Stimulated activated naive CD8-positive, alpha-beta T cell treated with anti-CD3 and anti-CD28 coated beads, Interleukin-15, Interleukin-2, amounts not matched to agents 100 ng/mL and 50 ng/mL, for 24 hours (primary cell): Measurements from ENCODE around the gene SPNS2.

Experiments used
- H3K27ac Mint-ChIP-seq: one replicate; pipeline ENCODE4 v1.8.0; 2021; ENCODE audit warnings: mild to moderate bottlenecking, mixed read lengths
- H3K27me3 Mint-ChIP-seq: one replicate; pipeline ENCODE4 v1.8.0; 2021; ENCODE audit warnings: mixed read lengths
- H3K36me3 Mint-ChIP-seq: one replicate; pipeline ENCODE4 v1.8.0; 2021; ENCODE audit warnings: low read depth, mixed read lengths
- H3K4me1 Mint-ChIP-seq: one replicate; pipeline ENCODE4 v1.8.0; 2021; ENCODE audit warnings: low read depth, mixed read lengths
- H3K4me3 Mint-ChIP-seq: one replicate; pipeline ENCODE4 v1.8.0; 2021; ENCODE audit warnings: mild to moderate bottlenecking, mixed read lengths
- H3K9me3 Mint-ChIP-seq: one replicate; pipeline ENCODE4 v1.8.0; 2021; ENCODE audit warnings: mixed read lengths

The SPNS2 gene

DNA sequence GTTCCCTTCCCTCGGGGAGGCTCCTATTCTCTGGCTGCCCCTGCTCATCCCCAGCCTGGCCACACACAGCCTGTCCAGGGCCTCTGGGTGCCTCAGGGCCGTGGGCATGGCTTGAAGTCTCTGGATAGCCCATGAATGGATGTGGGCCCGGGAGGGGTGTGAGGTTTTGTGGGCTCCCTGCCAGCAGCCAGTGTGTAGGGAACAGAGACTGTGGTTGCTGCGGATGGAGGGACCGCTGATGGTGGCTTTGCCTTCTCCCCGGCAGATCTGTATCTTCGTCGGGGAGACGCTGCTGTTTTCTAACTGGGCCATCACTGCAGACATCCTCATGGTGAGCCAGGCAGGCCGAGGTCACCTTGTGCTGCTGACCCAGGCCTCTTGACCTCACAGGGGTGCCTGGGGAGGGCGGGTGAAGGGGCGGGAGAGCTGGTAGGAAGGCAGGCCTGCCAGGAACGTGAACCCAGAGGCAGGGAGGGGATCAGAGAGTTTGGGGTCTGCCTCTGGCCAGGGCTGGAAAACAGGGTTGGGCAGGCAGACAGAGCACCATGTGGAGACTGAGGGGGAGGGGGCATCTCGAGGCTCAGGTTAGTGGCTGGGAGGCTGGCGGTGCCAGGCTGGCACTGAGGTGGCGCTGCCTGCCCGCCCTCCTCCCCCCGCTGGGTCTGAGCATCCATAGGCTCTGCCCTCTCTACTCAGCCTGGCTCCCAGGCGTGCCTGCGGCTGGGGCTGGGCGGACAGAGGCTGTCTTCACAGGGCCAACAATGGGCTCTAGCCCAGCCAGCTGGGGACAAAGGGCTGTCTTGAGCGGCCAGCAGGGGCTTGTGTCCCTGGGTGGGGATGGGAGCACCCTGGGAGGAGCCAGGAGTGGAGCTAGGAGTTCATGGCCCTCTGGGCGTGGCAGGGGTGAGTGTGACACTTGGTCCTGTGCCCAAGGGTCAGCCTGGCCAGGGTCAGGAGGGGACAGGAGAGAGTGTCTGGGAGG is 35.1 kb downstream of the SPNS2 start:
- Mint-ChIP-seq H3K4me3 (no peak overlapping the region), H3K9me3 (no peaks in the 10 kb centered on the region), H3K27me3 (peaks cover 4% of the 10 kb centered on the region), H3K4me1 (no peaks in the 10 kb centered on the region), H3K36me3 (no peaks in the 10 kb centered on the region), H3K27ac (no peak overlapping the region)

DNA sequence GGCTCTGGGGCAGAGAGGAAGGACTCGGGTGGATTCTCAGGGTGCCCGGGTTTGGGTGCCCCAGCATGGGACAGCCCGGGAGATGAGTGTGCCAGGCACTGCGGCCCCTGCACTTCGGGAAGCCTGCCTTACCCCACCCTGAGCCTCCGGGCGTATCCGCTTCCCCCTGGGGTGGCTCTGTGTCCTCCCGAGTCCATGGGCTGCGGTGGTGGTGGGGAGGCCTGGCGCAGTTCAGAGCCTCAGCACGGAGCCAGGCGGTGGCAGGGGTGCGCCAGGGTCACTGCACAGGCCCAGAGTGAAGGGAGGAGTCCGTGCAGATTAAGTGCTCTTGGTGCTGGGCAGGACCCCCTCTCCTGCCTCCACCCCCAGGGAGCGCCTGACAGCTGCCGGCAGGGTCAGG is 35.8 kb downstream of the SPNS2 start:
- H3K36me3 Mint-ChIP-seq: peaks cover under 1% of the 10 kb centered on the region

DNA sequence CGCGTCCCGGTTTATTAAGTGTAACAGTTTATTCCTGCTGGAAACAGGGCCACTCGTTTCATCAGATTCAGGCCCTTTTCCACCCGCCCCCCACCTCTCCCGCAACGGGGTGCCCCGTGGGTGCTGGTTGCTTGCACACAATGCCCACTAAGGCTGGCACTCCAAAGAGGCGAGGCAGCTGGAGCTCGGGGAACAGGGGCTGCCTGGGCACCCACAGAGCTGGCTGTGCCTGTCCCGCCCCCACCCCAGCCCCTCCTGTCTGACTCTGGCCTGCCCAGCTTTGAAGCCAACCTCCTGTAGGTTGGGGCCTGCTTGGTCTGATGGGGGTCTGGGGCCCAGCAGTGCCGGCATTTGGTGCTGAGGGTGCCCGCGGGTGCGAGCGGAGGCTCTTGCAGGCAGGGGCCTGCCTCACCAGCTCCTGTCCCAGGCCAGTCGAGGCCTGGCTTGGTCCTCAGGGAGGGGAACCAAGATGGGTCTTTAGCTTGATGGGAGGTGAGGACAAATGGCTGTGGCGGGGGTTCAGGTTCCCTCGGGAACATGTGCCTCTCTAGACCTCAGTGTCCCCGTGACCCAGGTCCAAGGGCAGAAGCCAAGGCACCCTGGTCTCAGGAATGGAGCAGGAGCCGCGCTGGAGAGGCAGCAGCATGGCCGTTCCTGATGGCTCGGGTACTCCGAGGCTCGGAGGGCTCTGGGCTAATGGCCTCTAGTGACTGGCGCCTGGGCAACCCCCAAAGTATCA is 36.4 kb downstream of the SPNS2 start:
- H3K36me3 Mint-ChIP-seq: peaks cover 5% of the 10 kb centered on the region

More for the DNA sequence above, 35.8 kb downstream of the SPNS2 start:
- H3K4me1 Mint-ChIP-seq: no peaks in the 10 kb centered on the region
- H3K4me3 Mint-ChIP-seq: no peak overlapping the region
- H3K27me3 Mint-ChIP-seq: peaks cover 4% of the 10 kb centered on the region
- H3K9me3 Mint-ChIP-seq: no peaks in the 10 kb centered on the region
- H3K27ac Mint-ChIP-seq: no peak overlapping the region

DNA sequence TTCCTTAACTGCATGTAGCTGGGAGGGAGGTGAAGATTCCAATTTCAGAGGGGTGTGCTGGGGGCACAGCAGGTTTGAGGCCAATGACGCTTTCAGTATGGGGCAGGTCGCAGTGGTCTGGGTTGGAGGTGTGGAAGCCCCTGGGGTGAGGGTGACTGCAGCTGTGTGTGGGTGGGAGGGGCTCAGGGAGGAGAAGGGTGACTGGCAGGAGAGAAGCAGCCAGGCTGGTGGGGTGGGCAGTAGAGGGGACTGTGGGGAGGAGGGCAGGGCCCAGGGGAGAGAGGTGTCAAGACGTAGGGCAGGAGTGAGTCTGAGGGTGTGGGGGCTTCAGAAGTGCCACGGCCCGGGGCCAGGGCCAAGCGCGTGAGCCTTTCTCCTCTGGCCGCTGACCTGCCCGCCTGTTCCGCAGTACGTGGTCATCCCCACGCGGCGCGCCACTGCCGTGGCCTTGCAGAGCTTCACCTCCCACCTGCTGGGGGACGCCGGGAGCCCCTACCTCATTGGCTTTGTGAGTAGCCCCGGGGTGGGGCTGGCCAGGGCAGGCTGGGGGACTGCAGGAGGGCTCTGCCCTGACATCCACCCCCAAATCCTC is 37.1 kb downstream of the SPNS2 start:
- peaks cover 9% of the 10 kb centered on the region for H3K36me3 Mint-ChIP-seq
- H3K4me1 Mint-ChIP-seq: no peaks in the 10 kb centered on the region
- H3K27me3 Mint-ChIP-seq: peaks cover 4% of the 10 kb centered on the region
- no peak overlapping the region for H3K4me3 Mint-ChIP-seq
- H3K9me3 Mint-ChIP-seq: no peaks in the 10 kb centered on the region
- peak overlapping the region; percentile 61 for H3K27ac Mint-ChIP-seq

More for the DNA sequence above, 36.4 kb downstream of the SPNS2 start:
- peak overlapping the region; percentile 61 for H3K27ac Mint-ChIP-seq
- H3K9me3 Mint-ChIP-seq: no peaks in the 10 kb centered on the region
- no peaks in the 10 kb centered on the region for H3K4me1 Mint-ChIP-seq
- H3K27me3 Mint-ChIP-seq: peaks cover 4% of the 10 kb centered on the region
- no peak overlapping the region for H3K4me3 Mint-ChIP-seq

DNA sequence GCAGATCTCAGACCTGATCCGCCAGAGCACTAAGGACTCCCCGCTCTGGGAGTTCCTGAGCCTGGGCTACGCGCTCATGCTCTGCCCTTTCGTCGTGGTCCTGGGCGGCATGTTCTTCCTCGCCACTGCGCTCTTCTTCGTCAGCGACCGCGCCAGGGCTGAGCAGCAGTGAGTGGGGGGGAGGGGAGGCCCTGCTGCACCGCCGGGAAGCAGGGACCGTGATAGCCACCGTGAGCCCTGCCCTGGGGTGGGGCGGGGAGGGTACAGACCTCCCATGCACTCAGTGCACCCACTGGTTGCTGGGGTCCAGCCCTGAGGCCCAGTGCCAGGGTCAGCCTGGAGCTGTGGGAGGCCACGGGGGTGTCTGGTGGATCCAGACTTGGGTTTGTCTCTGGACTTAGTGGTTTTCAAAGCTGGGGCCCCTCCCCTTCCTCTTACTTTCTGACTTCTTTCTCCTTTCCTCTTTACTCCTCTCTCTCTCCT is 37.6 kb downstream of the SPNS2 start:
- no peak overlapping the region for H3K4me3 Mint-ChIP-seq
- peaks cover 4% of the 10 kb centered on the region for H3K27me3 Mint-ChIP-seq
- no peaks in the 10 kb centered on the region for H3K4me1 Mint-ChIP-seq
- peaks cover 9% of the 10 kb centered on the region for H3K36me3 Mint-ChIP-seq
- H3K27ac Mint-ChIP-seq: no peak overlapping the region
- no peaks in the 10 kb centered on the region for H3K9me3 Mint-ChIP-seq

DNA sequence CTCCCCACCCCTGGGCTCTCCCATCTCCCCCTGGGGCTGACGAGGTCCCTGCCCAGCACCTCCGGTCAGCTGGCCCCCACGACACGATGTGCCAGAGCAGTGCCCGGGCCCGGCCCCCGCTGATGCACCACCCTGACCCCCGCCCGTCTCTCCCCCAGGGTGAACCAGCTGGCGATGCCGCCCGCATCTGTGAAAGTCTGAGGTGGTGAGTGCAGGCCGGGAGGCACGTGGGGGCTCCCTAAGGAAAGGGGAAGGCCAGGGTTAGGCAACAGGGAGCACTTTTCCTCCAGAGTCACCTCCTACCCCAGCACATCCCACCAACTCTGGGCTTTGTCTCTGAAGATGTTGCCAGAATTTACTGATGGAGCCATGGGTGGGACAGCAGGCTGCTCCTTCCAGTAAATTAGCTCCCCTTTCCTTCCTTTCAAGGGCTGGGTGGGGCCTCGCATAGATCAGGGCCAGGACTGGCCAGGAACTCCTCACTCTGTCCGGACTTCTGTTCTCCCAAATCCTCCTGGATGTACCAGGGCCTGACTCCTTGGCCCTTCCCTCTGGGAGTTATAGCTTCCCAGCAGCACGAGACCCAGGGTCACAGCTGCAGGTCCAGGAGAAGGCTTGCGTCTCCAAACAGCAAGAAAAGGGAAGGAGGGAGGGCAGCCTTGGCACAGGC is 38.2 kb downstream of the SPNS2 start:
- H3K27me3 Mint-ChIP-seq: peaks cover 3% of the 10 kb centered on the region
- H3K4me3 Mint-ChIP-seq: no peak overlapping the region
- no peaks in the 10 kb centered on the region for H3K9me3 Mint-ChIP-seq
- H3K4me1 Mint-ChIP-seq: no peaks in the 10 kb centered on the region
- no peak overlapping the region for H3K27ac Mint-ChIP-seq
- H3K36me3 Mint-ChIP-seq: peaks cover 9% of the 10 kb centered on the region

DNA sequence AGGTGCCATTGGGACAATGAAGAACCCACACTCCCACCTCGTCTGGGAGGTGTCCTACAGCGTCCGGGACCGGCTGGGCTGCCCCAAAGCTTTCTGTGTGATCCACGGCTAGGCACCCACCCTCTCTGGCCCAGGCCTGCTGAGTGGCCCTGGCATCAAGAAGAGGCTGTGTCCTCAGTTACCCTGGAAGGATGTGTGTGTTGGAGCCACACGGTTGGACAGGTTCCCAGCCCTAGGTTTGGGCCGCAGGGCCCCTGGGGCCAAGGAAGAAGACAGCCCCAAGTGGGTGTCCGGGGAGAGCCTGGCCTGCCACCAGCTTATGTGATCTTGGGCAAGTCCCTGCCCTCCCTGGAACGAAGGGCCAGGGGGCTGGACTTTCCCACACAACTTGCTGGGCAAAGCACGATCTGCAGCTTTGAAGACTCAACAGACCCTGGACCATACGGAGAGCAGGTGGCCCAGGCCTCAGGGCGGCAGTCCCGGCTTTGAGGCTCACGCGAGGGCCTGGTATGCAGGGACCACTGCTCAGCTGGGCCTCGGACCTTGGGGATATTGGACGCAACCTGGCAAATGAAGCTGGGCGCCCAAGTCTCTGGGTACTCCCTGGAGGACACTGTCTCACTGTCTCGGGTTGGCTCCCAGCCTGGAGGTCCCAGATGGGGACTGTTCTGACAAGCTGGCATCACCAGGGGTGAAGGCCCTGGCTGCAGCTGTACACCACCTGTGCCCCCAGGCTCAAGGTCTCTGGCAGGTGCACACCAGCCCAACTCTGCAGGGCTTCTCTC is 39.0 kb downstream of the SPNS2 start:
- H3K36me3 Mint-ChIP-seq: peaks cover 15% of the 10 kb centered on the region
- no peak overlapping the region for H3K27ac Mint-ChIP-seq
- H3K27me3 Mint-ChIP-seq: no peaks in the 10 kb centered on the region
- H3K9me3 Mint-ChIP-seq: no peaks in the 10 kb centered on the region
- H3K4me1 Mint-ChIP-seq: no peaks in the 10 kb centered on the region
- H3K4me3 Mint-ChIP-seq: no peak overlapping the region

DNA sequence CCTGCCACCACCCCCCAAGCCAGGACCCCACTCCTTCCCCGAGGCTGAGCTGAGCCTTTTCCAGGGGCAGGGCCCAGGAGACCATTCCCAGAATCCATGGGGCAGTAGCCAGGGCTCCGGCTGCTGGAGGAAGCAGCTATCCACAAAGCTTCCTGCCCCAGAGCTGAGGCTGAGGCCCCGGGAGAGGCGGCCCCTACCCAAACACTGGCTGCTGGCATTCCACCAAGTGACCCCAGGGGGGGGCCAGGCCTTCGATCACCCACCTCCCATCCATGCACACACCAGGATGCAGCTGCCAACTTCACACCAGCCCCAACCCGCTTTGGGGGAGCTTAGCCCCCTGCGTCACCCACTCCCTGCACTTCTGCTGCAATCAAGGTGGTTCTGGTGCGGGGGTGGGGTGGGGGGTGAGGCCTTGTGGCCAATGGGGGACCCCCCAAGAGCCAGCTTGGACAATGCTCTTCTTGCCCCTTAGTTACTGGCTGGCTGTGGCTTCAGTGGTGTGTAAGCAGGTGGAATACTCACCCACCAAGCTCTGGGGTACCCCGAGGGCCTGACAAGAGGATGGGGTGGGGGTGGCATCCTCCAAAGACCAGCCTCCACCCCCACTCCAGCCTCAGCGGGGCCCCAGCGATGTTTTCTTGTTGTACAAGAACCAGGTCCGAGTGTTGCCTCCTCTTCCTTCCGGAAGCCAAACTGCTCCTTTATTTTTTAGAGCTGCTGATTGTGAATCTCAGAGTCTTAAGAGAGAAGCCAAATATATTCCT is 39.7 kb downstream of the SPNS2 start:
- no peaks in the 10 kb centered on the region for H3K9me3 Mint-ChIP-seq
- no peak overlapping the region for H3K4me3 Mint-ChIP-seq
- peaks cover 15% of the 10 kb centered on the region for H3K36me3 Mint-ChIP-seq
- no peaks in the 10 kb centered on the region for H3K27me3 Mint-ChIP-seq
- no peak overlapping the region for H3K27ac Mint-ChIP-seq
- H3K4me1 Mint-ChIP-seq: no peaks in the 10 kb centered on the region

DNA sequence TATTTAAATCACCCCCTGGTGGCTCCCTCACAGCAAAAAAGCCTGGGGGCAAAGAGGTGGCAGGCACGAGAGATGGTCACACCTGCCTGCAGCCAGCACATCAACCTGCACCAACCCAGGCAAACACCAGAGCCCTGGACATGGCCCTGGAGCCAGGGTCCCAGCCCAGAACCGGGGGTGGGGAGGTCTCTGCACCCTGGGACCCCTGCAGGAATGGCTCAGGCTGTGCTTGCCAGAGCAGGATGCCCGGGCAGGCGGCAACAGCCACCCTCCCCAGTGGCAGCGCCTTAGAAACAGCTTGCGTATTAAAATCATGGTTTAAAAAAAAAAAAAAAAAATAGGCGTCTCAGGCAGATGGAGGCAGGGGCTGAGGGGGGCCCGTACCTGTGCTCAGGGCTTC is 40.3 kb downstream of the SPNS2 start:
- peaks cover 20% of the 10 kb centered on the region for H3K36me3 Mint-ChIP-seq
- H3K4me1 Mint-ChIP-seq: no peaks in the 10 kb centered on the region
- no peak overlapping the region for H3K27ac Mint-ChIP-seq
- H3K9me3 Mint-ChIP-seq: no peaks in the 10 kb centered on the region
- no peaks in the 10 kb centered on the region for H3K27me3 Mint-ChIP-seq
- H3K4me3 Mint-ChIP-seq: no peak overlapping the region

DNA sequence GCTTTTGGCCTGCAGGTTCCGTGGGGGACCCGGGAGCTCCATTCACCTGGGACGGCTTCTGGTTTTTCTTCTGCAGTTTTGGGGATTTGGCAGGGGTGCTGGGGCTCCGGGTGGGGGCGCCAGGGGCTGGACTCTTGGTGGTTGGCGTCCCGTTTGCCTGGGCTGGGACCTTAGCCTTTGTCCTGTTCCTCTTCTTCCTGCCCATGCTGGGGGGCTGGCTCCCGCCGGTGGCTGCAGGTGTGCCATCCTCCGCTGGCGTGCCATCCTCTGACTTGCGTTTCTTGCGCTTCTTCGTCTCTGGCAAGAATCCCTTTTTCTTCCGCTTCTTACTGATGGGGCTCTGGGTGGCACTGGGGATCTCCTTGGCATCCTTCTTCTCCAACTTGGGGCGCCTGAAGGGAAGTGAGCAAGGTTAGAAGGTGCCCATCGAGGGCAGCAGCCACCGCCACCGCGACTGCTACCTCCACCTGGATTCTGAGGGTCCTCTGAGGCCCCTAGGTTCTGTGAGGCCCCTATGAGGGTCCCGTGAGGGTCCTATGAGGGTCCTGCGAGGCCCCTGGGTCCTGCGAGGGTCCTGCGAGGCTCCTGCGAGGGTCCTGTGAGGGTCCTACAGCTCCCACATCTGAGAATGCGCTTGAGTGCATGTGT is 41.0 kb downstream of the SPNS2 start:
- Mint-ChIP-seq H3K27me3 (no peaks in the 10 kb centered on the region), H3K4me3 (no peak overlapping the region), H3K9me3 (no peaks in the 10 kb centered on the region), H3K4me1 (no peaks in the 10 kb centered on the region), H3K27ac (no peak overlapping the region), H3K36me3 (peaks cover 21% of the 10 kb centered on the region)

DNA sequence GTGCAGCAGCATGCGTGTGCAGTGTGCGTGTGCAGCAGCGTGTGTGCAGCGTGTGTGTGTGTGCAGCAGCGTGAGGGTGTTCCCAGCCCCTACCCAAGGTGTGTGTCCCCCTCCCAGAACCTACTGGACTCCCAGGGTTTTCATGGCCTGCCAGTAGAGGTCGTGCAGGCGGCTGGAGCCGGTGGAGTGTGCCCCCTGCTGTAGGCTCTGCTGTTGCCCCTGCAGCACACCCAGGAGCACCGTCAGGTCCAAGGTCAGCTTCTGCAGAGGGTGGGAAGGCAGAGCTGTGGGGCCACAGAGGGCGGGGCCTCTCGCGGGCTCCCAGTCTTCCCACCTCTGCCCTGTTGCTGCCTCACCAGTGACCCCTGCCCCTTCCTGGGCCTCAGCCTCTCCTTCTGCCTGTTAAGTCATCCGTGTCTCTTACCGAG is 41.6 kb downstream of the SPNS2 start:
- Mint-ChIP-seq H3K9me3 (no peaks in the 10 kb centered on the region), H3K36me3 (peaks cover 21% of the 10 kb centered on the region), H3K4me3 (no peak overlapping the region), H3K27ac (no peak overlapping the region), H3K4me1 (no peaks in the 10 kb centered on the region), H3K27me3 (no peaks in the 10 kb centered on the region)

DNA sequence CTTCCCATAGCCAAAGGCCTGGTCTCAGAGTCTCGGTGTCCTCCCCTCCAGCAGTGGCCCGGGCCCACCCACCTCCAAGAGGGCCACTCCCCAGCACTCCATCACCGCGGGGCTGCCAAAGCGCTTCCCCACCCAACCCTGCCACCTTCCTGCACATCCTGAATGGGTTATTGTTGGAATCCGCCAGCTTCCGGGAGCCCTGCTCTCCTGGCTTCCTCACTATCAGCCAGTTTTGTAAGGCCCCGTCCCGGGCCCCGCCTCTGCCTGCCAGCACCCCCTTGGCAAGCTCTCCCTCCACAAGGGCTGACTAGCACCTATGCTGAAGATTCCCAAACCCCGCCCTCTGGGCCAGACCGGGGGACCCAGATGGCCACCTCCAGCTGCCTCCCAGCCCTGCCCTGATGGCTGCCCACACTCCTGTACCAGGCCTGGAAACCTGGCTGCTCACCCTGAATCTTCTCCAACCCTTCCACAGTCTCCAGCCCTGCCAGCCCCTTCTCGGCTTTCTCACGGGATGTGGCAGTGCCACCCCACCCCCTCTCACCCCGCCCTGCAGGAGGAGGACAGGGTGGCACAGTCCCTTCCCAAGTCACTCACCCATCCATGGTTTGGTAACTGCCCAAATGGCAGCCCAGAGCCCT is 42.1 kb downstream of the SPNS2 start:
- Mint-ChIP-seq H3K27me3 (no peaks in the 10 kb centered on the region), H3K9me3 (no peaks in the 10 kb centered on the region), H3K27ac (no peak overlapping the region), H3K36me3 (peaks cover 21% of the 10 kb centered on the region), H3K4me3 (no peak overlapping the region), H3K4me1 (no peaks in the 10 kb centered on the region)
